Caki2 (cell line): Measurements from ENCODE around the gene NDUFA8. TPM values are rescaled to one million over a fixed set of nuclear protein-coding genes. Genes with fewer than 3 reads are reported as not detected.

ENCODE experiments used
- DNase-seq: peaks from one replicate; pipeline ENCODE4 v3.0.0-alpha.2; 2015; ENCODE audit warnings: low read depth
- in situ Hi-C: cut with HindIII; loops from 2 replicates; pipeline ENCODE4 v1.10.0; 2016; ENCODE audit warnings: low sequenced_read_pairs, low pct_unique_long_range_greater_than_20kb, mixed read lengths
- total RNA-seq: library from RNA; depleted of rRNA; stranded (reverse); fragments of >200 nt; shearing (Covaris generic); gene quantifications from 2 replicates; pipeline ENCODE4 v1.2.3, GENCODE V29; 2014; ENCODE audit warnings: low replicate concordance

NDUFA8 gene
- total RNA-seq, 1 experiment from 2014 or later = 65.8 TPM

DNA sequence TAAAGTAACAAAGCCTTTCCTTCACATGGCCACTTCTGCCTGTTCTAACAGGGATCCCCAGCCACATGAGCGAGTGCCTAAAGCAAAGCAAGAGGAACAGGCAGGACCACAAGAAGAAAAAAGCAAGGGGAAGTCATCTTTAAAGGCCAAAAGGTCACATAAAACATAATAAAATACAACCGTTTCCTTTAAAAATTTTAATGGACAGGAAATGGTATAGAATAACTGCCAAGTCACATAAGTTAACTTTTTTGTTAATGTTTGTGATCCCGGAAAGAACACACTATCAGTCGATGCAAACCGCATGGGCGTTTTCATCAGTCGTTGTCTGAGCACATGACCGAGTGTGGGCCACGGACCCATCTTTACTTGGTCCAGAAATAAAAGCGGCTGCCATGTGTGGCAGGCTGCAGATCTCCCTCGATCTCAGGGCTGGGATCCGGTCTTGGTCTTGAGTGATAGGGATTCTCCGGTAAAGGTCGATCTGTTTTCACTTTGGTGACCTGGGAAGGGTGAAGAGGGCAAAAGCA, 15.6 kb downstream of the NDUFA8 start:
- DNase-seq = no peak
- in situ Hi-C loops = no loop called here

DNA sequence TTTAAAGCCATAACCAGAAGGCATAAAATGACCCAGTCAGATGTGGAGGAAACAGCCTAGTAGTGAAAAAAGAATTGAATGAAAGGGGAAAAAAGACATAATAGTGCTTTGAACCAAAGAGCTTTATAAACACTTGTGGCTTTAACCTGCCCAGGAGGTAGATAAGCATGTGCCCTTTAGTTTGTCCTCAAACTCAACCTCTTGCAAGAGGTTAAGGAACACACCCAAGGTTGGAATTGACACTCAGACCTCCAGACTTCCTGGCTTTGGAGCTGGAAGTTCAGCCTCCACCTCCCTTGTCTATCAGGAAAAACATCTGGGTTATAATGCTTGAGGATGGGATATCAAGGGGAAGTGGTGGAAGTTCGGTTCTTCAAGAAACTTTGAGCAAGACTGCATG, 16.3 kb downstream of the NDUFA8 start:
- in situ Hi-C loops = no loop called here
- no peak for DNase-seq

DNA sequence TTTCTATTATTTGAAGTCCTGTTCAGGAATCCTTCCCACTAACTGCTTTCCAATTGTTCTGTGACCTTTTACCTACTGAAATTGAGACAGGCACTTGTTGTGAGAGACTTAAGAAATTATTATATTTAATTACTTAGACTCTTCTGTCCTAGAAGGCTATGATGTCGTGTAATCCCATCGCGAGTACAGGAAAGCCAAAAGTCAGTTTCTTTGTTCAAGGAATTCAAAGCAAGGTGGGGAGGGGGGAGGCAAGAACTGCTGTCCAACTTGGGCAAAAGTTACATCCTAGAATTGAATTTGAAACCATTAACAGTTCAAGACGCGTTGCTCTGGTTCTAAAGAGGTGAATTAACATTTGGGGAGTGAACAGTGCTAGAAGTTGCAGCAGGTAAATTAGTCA, 17.9 kb downstream of the NDUFA8 start:
- DNase-seq = no peak
- in situ Hi-C loops = no loop called here

DNA sequence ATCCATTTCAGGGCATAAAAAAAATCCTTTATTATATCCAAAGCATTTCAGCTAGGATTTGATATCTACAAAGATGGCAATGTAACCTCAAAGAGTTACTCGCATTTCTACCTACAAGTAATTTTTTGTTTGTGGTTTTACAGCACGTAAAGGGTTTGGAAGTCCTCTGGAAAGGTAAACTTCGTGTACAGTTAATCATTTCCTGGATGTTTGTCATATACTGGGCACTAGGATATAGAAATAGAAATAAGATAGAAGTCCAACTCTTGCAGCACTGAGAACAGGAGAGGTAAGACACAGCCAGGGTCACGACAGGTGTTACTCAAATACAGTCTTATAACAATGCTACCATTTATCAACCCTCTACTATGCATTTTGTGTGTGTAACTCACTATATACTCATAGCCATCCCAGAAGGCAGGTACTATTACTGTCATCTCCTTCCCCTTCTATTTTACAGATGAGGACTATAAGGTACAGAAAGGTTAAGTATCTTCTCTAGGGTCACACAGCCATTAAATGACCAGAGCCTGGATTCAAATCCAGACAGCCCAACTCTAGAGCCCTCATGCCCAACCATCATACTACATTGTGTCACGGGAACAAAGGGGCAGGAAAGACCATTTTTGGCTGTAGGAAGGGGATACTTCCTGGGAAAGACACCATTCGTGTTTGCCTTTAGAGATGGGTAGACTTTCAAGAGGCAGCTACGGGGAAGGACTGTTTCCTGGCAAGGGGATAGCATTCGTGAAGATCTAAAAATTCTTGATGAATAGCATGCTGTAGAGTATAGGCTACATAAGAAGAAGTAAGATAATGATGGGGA, 19.0 kb downstream of the NDUFA8 start:
- in situ Hi-C loops = no loop called here
- no peak for DNase-seq

DNA sequence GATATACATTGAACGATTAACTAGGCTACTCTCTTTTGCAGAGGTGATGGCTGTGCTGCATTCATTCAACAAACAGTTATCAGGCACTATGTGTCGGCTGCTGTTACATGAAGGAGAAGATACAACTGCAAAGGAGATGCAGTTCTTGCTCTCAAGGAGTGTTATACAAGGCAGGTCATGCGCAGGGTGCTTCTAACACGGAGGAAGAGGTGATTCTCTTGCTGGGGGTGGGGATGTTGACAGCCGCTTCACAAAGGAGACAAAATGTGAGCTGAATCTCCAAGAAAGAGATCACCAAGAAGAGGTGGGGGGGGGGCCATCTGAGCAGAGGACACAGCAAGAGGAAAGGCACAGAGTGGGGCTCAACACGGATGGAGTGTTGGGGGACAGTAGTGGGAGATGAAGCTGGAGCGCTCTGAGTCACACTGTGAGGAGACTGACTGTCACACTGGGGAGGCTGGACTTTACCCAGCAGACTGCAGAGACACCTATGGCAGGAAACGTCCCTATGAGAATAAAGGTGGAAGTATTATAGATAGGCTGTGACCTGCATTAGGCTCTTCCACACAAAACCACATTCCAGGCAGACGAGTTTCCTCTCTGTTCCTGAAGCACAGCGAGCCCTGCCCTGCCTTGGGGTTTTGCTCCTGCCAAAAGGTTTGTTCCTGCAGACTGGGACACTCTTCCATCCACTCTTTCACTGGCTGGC, 20.9 kb downstream of the NDUFA8 start:
- in situ Hi-C loops = no loop called here
- DNase-seq = no peak

DNA sequence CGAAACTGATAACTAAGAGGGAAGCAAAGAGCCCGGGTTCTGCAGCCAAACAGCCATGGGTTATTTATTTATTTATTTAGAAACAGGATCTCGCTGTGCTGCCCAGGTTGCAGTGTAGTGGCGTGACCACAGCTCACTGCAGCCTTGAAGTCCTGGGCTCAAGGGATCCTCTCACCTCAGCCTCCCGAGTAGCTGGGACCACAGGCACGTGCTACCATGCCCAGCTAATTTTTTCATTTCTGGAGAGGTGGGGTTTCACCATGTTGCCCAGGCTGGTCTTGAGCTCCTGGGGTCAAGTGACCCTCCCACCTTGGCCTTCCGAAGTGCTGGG, 24.1 kb downstream of the NDUFA8 start:
- in situ Hi-C loops = no loop called here
- DNase-seq = no peak

DNA sequence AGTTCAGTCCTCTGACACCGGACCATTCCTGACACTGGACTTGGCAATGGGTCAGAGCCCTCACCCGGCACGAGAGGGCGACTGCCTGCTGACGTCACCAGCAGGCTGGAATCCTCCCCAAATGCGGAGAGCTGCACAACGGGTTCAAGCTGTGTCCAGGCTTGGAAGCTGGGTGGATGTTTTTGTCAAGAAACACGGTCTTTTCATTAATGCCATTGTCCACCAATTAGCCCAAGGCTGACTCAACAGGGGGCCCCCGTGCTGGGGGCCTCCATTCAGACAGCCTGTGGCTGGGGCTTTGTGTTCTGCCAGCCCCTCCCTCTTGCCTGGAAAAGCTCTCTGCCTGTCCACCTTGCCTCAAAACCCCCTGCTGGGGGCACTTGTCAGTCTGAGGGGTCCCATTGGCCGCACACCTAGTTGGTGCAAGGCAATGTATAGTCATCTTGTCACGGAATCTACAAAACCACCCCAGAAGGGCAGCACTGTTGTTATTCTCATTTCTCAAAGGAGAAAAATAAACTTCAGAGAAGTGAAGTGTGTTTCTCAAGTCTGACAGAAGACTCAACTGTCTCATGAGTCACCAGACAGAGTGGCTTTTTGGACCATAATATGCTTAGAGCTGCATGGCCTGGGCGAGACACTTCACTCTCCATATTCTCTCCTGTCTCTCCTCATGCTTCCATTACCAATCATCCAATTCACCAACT, 24.6 kb downstream of the NDUFA8 start:
- no peak for DNase-seq
- in situ Hi-C loops = no loop called here

DNA sequence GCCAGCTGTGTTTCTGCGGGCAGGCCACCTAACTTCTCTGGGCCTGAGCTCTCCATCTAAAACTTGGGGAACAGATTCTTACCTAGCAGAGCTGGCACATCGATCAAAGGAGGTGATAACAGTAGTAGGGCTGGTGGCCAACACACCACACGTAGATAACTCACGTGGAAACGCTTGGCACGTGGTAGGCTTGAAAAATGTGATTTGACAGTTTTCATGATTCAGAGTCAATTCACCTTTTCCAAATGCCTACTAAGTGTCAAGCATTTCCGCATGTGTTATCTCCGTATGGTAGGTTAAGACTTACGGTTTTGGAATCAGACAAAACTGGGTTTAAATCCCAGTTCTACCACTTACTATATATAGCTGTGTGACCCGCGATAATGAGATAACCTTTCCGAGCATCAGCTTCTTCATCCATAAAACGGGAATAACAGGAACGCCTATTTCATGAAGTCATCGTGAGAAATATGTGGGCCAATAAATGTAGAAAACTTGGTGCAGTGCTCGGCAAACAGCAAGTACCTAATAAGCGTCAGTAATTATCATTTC, 25.5 kb downstream of the NDUFA8 start:
- in situ Hi-C loops = no loop called here
- no peak for DNase-seq

DNA sequence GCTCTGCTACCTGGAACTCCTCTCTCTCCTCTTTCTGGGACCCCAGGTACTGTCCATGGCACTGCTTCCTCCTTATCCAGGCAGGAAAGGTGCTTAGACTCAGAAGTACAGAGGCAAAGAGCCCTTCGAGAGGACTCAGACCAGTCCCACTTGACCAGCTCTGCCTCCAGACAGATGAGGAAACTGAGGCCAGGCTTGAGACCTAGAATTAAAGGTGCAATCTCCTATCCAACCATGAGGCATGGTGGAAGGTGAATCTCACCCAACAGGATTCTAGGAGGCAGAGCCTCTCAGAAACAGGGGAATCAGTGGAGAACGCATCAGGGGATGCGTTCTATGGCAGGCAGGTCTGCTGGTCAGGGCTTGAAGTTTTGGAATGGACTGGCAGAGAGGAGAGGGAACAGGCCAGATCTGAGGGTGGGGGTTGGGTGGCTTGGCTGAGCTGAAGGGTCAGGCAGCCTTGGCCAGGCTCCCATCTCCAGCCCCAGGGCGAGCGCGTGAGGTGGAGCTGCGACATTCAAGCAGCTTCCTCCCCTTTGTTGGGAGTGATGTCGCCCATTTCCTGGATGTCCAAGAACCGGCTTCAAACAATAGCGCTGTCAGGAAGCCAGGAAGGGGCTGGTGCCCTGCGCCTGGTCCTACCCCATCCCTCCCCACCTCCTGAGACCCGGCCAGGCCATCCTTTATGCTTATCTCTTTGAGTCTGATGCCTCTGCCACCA, 26.2 kb downstream of the NDUFA8 start:
- in situ Hi-C loops = no loop called here
- DNase-seq = no peak

DNA sequence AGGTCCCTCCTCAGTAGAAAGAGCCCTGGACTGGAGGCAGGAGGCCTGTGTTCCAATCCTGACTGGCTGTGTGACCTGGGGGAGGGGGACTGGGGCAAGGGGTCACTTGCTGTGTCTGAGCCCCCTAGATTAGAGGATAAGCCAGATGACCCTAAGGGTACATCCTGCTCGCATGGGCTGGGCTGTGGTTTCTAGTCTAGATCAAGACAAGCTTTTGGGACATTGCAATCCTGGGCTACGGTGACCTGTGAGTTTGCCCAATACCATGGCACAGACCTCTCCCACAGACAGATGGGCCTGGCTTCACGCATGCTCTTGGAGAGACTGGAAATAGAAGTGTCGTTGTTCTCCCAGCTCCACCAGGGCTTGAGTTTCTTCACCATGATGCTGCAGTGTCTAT, 27.0 kb downstream of the NDUFA8 start:
- no peak for DNase-seq
- in situ Hi-C loops = no loop called here

DNA sequence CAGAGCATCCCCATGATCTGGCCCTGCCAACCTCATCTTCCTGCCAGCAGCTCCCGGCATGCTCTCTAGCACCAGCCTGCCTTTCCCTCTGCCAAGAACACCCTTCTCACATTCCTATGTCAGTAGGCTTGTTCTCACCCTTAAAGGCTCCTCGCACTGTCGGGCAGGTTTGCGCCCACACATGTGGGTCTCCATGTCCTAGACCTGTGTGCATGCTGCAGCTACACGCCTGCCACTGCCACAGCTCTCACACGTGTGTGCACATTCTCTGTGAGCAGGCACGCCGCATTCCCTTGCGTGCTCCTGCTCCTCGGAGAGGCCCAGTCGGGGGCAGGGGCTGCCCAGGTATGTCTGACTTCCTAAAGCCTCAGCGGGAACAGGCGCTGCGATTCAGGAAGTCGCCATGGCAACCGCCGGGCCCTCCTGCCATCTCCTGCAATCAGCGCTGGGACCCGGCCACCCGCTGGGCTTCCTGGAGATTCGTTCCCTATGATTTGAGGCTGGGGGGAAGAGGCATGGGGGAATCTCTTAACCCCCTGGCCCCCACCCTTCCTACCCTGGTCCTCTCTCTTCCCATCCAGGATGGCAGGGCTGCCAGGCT, 28.1 kb downstream of the NDUFA8 start:
- no peak for DNase-seq
- in situ Hi-C loops = no loop called here

DNA sequence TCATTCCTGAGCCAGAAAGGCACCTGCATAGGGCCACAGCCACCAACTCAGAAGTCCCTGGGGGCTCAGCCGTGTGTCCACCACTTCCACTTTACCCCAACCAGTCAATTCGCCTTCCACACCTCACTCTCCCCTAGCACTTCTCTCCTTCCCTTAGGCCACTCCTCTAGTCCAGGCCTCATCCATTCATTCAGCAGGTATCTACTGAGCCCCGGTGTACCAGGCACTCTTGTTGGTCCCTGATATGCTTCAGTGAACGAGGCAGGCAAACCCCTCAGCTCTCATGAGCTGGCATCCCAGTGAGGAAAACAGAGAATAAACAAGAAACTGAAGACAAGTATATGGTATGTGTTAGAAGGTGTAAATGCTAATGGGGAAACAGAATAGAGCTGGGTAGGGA, 28.7 kb downstream of the NDUFA8 start:
- no peak for DNase-seq
- in situ Hi-C loops = no loop called here

DNA sequence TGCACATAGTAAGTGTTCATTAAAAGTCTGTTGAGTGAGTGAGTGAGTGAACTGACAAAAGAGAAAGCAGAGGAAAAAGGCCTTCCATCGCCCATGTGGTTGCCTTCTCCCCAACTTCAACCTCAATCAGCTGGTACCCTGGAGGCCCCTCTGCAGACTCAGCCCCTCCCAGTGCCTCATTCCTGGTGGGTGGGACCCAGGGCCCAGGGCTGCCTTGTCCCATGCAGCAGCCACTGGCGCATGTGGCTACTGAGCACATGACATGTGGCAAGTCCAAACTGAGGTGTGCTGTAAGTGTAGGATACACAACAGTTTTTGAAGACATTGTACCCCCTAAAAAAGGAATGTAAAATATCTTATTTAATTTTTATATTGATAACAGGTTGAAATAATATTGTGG, 29.6 kb downstream of the NDUFA8 start:
- DNase-seq = no peak
- in situ Hi-C loops = no loop called here

DNA sequence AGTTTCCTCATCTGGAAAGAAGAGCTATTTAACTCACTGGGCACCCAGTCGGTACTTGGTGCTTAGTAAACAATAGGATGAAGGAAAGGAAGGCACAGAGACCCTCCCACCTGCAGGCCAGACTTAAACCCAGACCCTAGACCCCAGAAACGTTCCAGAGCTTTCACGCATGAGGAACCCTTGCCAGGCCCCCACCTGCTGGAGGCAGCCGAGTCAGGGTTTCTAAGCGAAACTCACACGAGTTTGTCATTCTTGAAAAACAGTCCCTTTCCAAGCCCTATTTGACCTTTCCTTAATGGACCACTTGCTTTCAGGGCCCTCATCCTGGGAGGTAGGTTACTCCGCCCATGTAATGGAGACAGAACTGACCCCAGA, 30.6 kb downstream of the NDUFA8 start:
- in situ Hi-C loops = no loop called here
- DNase-seq = no peak

DNA sequence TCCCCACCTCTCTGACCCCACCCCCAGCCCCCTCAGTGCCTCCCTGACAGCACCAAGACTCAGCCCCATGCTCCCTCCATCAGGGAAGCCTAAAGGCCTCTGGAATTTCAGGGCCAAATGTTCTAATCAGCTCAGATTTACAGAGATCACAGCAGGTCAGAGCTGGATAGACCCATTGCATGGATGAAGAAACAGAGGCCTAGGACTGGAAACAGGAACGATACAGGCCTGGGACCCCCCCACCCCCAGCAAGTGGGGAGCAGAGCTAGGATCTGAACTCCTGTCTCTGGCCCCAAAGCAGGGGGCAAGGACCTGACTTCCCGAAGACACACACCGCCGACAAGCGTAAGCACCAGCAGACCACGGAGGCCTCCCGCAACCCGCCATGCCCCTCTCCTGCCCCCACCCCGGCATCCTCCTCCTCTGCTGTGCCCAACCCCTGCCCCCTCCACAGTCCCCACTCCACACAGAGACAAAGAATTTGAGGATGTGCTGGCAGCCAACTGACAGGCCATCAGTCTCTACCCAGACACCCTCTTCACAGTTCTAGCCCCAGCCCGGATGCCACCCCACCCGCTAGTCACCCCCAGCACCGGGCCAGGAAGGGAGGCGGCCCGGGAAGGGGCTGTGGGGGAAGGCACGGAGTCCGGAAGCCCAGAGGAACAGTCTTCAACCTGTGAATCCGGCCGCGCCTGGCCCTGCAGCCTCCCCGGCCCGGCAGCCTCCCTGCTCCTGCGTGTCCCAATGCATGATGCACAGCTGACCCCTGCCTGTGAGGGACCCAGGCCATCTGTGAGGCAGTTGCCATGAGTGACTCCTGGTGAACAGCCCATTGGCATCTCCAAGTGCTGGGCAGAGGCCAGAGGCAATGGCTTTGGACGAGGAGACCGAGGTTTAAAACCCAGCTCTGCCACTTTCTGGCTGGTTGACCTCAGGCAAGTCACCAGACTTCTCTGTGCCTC, 31.3 kb downstream of the NDUFA8 start:
- in situ Hi-C loops = no loop called here
- DNase-seq = no peak

DNA sequence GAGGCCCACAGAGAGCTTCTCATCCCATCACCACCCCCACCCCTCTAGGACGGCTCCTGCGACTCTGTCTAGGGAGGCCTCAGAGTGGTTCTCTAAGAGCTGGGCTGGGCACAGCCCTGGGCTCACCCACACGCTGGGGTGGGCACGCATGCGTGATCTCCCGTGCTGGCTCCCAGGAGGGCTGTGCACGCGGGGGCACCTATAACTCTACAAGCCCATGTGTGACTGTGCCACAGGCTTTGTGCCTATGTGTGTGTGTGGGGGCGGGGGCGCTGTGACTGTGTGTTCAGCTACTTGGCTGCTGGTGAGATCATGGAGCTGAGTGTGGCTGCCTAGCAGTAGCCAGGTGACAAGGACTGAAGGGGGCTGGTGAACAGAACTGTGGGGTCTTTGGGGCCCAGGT, 32.2 kb downstream of the NDUFA8 start:
- no peak for DNase-seq
- in situ Hi-C loops = no loop called here
